BE2C (cell line): ENCODE data around the gene SETD7.

Source experiments
- DNase-seq: peaks from one replicate; pipeline ENCODE4 v3.0.0-alpha.2; 2020
- H3K27me3 ChIP-seq: fragments of 250-450 bp; sonication (Bioruptor Pico); 2 replicates; pipeline ENCODE4 v1.5.1; 2020; ENCODE audit warnings: mild to moderate bottlenecking
- H3K36me3 ChIP-seq: fragments of 250-450 bp; sonication (Bioruptor Pico); 2 replicates; pipeline ENCODE4 v1.5.1; 2020; ENCODE audit warnings: mild to moderate bottlenecking
- H3K4me1 ChIP-seq: fragments of 250-450 bp; sonication (Bioruptor Pico); 2 replicates; pipeline ENCODE4 v1.5.1; 2020
- H3K4me3 ChIP-seq: 2 replicates; pipeline ENCODE4 v1.5.1; 2011; ENCODE audit warnings: low read depth, low read length
- H3K9me3 ChIP-seq: fragments of 250-450 bp; sonication (Bioruptor Pico); 2 replicates; pipeline ENCODE4 v1.5.1; 2020
- TF ChIP-seq, protein P1 (sequence below): IDR thresholded peaks from 2 replicates; pipeline ENCODE4 v1.5.1; 2012; ENCODE audit warnings: mild to moderate bottlenecking, low read depth, low read length

Gene SETD7

DNA sequence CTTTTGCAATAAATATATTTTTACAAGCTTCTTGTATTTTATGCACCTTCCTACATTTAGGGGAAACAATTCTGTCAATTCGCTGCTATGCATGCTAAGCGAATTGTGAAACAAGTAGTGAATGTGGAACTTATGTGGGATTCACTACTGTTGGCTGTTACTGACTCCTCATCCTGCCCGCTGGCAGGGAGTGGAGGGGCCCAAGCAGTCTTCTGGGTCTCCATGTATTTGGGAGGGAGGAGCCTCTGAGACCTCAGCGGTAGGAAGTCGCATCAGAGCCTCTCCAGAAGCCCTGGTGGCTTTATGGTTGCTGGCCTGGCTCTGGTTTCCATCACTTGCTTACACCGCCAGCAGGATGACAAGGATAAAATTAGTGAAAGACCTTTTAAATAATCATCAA lies 3.7 kb upstream of the SETD7 start:
- peak; percentile 51 for DNase-seq
- H3K4me1 ChIP-seq: peaks cover 22% of the 10 kb centered on the region
- H3K36me3 ChIP-seq: peaks cover 3% of the 10 kb centered on the region
- no peaks in the 10 kb centered on the region for H3K27me3 ChIP-seq
- no peaks in the 10 kb centered on the region for H3K9me3 ChIP-seq
- TF ChIP-seq, protein P1, sequence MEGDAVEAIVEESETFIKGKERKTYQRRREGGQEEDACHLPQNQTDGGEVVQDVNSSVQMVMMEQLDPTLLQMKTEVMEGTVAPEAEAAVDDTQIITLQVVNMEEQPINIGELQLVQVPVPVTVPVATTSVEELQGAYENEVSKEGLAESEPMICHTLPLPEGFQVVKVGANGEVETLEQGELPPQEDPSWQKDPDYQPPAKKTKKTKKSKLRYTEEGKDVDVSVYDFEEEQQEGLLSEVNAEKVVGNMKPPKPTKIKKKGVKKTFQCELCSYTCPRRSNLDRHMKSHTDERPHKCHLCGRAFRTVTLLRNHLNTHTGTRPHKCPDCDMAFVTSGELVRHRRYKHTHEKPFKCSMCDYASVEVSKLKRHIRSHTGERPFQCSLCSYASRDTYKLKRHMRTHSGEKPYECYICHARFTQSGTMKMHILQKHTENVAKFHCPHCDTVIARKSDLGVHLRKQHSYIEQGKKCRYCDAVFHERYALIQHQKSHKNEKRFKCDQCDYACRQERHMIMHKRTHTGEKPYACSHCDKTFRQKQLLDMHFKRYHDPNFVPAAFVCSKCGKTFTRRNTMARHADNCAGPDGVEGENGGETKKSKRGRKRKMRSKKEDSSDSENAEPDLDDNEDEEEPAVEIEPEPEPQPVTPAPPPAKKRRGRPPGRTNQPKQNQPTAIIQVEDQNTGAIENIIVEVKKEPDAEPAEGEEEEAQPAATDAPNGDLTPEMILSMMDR: no peak
- no peak overlapping the region for H3K4me3 ChIP-seq

DNA sequence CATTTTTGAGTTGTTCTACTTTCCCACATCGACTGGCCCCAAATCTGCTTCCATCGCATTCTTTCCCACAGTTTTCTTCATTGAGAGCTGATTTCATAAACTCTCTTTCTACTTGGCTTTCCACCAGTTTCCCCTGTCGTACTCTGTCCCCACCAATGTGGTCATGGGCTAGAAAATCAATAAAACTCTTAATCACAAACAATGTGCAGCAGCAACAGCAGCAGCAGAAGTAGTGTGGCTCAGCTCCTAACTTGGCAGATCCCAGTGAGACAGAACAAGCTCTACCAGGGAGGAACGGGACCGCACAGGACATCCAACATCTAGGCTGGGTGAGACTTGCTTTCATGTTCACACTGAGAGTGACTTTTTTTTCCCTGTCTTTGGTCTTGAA lies 3.1 kb upstream of the SETD7 start:
- peaks cover 3% of the 10 kb centered on the region for H3K36me3 ChIP-seq
- TF ChIP-seq, protein P1: no peak
- H3K9me3 ChIP-seq: no peaks in the 10 kb centered on the region
- H3K27me3 ChIP-seq: no peaks in the 10 kb centered on the region
- H3K4me3 ChIP-seq: no peak overlapping the region
- no peak for DNase-seq
- peaks cover 24% of the 10 kb centered on the region for H3K4me1 ChIP-seq

DNA sequence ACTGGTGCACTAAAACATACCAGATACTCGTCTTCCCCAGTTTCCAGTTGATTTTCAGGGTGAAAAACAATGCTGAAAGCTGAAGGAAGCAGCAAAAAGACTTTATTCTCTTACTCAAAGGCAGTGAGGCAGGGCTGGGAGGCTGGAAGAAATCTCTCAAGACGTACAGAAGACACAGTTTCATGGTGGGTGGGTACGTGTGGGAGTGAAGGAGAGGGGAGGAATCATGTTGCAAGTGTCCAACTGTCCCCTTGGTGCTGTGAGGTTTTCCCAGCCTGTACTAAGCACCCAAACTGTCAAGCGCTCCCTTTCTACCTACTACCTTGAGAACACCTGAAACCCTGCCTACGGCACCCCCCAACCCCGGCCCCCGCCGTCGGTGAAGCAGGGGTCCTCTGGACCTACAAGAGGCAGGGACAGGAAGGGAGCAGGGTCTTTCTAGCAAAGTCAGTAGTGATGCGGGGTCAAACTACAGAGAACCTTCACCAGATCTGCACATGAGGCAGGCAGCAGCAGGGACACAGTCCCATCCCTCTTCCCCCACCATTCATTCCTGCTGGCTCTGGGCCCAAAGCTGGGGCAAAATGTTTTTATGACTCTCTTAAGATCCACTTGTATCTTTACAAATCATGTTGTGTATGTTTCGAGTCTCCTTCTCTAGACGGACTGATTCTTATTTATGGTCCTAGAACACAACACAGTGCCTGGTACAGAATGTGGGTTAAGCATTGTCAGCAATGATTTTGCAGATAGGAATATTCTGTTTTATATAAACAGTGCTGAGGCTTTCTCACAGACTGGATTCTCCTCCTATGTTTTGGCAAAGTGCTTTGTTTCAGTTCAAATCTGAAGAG lies 2.4 kb upstream of the SETD7 start:
- DNase-seq: no peak
- no peak overlapping the region for H3K4me3 ChIP-seq
- H3K27me3 ChIP-seq: no peaks in the 10 kb centered on the region
- no peaks in the 10 kb centered on the region for H3K9me3 ChIP-seq
- TF ChIP-seq, protein P1: no peak
- H3K36me3 ChIP-seq: peaks cover 3% of the 10 kb centered on the region
- H3K4me1 ChIP-seq: peaks cover 30% of the 10 kb centered on the region

DNA sequence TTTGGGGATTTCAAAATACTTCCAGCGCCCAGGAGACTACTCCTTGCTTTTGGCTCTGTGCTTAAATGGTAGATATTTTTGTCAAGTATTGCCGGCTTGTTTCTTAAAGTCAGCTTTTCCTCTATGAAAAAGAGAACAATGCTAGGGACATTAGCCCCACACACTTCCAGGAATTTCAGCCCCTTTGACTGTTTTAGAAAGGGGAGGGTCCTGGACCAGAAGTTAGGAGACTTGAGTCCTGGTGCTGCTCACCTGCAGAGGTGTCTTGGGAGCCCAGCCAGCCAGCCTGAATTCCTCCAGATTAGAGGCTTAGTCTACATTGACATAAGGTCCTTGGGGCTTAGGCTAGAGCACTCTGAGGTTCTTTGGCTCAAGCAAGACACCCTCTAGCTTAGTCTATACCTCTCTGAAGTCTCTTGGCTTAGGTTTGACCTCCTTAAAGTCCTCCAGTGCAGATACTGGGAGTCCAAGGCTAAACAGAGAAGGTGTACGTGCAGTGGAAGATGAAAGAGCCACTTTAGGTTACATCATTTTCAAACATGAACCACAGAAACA lies 1.6 kb upstream of the SETD7 start:
- Histone ChIP-seq H3K9me3 (no peaks in the 10 kb centered on the region), H3K4me1 (peaks cover 33% of the 10 kb centered on the region), H3K4me3 (peak overlapping the region; percentile 70), H3K27me3 (no peaks in the 10 kb centered on the region), H3K36me3 (peaks cover 3% of the 10 kb centered on the region)
- no peak for DNase-seq
- TF ChIP-seq, protein P1: no peak

DNA sequence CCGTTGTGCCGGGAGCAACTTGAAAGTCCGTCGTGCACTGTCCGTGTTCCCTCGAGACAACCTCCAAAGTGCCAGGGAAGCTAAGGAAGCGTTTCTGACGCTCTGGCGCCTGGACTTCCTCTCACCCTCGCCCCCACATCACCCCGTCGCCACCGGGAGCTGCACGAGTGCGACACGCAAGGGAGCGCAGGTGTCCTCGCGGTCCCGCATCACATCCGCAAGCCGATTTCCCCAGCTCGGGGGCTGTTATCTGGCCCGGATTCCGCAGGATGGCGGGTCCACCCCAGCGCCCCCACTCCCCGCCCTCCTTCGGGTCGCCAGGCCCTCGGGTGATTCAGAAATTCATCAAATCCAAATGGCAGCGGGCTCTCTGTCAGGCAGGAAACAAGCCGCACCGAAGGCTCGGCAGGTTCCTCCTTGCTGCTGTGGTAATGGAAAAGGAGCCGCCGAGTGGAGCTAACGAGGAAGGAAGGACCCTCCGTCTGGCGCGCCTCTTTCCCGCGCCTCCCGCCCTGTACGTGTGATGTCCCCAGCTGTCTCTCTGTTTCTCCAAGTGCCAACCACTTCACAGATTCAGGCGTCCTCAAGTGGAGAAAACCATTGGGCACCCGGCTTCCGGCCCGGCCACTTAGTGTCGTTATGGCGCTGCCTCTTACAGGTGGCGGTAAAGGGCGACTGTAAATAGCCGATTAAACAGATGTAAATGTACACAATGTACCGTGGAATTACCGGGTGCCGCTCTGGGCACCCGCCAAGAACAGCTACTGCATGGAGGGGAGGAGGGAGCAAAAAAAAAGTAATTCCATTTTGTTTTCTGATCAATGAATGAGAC lies 921 bp upstream of the SETD7 start:
- H3K27me3 ChIP-seq: no peaks in the 10 kb centered on the region

More for the DNA sequence above, 921 bp upstream of the SETD7 start:
- Histone ChIP-seq H3K9me3 (no peaks in the 10 kb centered on the region), H3K4me3 (peak overlapping the region; percentile 70), H3K4me1 (peaks cover 37% of the 10 kb centered on the region), H3K36me3 (peaks cover 3% of the 10 kb centered on the region)
- DNase-seq: peak; percentile 60
- TF ChIP-seq, protein P1: no peak
